HUES48 (cell line): ENCODE results near the gene KCNRG.

Experiments
- H3K27ac ChIP-seq: one replicate; pipeline ENCODE4 v1.7.0; 2013; ENCODE audit warnings: low read depth, low read length, inconsistent platforms
- H3K27me3 ChIP-seq: 2 replicates; pipeline ENCODE4 v1.6.1; 2013; ENCODE audit warnings: mild to moderate bottlenecking, low read length; ENCODE audit not compliant: control insufficient read depth, insufficient read depth
- H3K36me3 ChIP-seq: 2 replicates; pipeline ENCODE4 v1.6.1; 2013; ENCODE audit warnings: low read length; ENCODE audit not compliant: control insufficient read depth, insufficient read depth
- H3K4me1 ChIP-seq: 2 replicates; pipeline ENCODE4 v1.6.1; 2013; ENCODE audit warnings: mild to moderate bottlenecking, low read length; ENCODE audit not compliant: control insufficient read depth, insufficient read depth
- H3K4me3 ChIP-seq: 2 replicates; pipeline ENCODE4 v1.5.1; 2013; ENCODE audit warnings: mild to moderate bottlenecking, low read depth, low read length
- H3K9ac ChIP-seq: 2 replicates; pipeline ENCODE4 v1.6.1; 2013; ENCODE audit warnings: mild to moderate bottlenecking, low read depth, low read length, moderate library complexity
- H3K9me3 ChIP-seq: 2 replicates; pipeline ENCODE4 v1.6.1; 2013; ENCODE audit warnings: low read length; ENCODE audit not compliant: control insufficient read depth, insufficient read depth

Gene KCNRG

GRCh38 chr13:50012396-50013169 lies 2.7 kb upstream of the KCNRG start:
- Histone ChIP-seq H3K36me3 (peaks cover 39% of the 10 kb centered on the region), H3K27ac (no peak overlapping the region), H3K9ac (no peak overlapping the region), H3K9me3 (no peaks in the 10 kb centered on the region), H3K4me1 (peaks cover 26% of the 10 kb centered on the region), H3K4me3 (no peak overlapping the region), H3K27me3 (no peaks in the 10 kb centered on the region)

GRCh38 chr13:50014386-50014785 lies 858 bp upstream of the KCNRG start:
- no peak overlapping the region for H3K4me3 ChIP-seq
- peak overlapping the region; percentile 50 for H3K27ac ChIP-seq
- H3K9ac ChIP-seq, result no peak overlapping the region
- peaks cover 33% of the 10 kb centered on the region for H3K36me3 ChIP-seq
- H3K9me3 ChIP-seq, result no peaks in the 10 kb centered on the region
- H3K27me3 ChIP-seq, result no peaks in the 10 kb centered on the region
- H3K4me1 ChIP-seq, result peaks cover 26% of the 10 kb centered on the region

DNA sequence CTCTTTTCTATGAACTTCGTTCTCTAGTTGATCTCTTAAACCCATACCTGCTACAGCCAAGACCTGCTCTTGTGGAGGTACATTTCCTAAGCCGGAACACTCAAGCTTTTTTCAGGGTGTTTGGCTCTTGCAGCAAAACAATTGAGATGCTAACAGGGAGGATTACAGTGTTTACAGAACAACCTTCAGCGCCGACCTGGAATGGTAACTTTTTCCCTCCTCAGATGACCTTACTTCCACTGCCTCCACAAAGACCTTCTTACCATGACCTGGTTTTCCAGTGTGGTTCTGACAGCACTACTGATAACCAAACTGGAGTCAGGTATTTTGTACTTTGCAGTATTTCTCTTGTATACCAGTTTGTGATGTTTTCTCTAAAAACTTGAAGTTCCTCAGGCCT lies 506 bp downstream of the KCNRG start:
- no peaks in the 10 kb centered on the region for H3K27me3 ChIP-seq
- 0 out of 2 replicates have a peak overlapping the region, but pooled peaks have one; percentile 27 for H3K4me3 ChIP-seq
- H3K36me3 ChIP-seq, result peaks cover 32% of the 10 kb centered on the region
- no peaks in the 10 kb centered on the region for H3K9me3 ChIP-seq
- H3K9ac ChIP-seq, result no peak overlapping the region
- H3K4me1 ChIP-seq, result peaks cover 26% of the 10 kb centered on the region
- peak overlapping the region; percentile 86 for H3K27ac ChIP-seq

DNA sequence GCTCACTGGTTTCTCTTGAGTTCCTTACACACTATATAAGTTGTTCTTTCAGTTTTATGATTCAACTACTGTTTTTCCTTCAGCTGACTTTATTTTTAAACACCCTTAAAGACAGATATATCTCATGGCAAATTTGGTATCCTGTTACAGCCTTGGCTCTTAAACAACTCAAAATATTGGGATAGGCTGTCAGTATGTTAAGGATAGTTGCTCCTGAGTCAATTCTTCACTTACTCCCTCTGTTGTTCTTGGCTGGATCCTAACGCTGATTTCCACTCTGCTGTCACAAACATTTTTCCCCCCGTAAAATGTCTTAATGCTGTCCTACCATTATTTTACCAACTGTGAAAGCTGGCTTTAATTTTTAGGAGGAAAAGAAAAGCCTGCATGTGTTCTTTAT lies 1.2 kb downstream of the KCNRG start:
- Histone ChIP-seq H3K27me3 (no peaks in the 10 kb centered on the region), H3K27ac (peak overlapping the region; percentile 86), H3K9ac (no peak overlapping the region), H3K9me3 (no peaks in the 10 kb centered on the region), H3K36me3 (peaks cover 25% of the 10 kb centered on the region), H3K4me3 (no peak overlapping the region), H3K4me1 (peaks cover 26% of the 10 kb centered on the region)

DNA sequence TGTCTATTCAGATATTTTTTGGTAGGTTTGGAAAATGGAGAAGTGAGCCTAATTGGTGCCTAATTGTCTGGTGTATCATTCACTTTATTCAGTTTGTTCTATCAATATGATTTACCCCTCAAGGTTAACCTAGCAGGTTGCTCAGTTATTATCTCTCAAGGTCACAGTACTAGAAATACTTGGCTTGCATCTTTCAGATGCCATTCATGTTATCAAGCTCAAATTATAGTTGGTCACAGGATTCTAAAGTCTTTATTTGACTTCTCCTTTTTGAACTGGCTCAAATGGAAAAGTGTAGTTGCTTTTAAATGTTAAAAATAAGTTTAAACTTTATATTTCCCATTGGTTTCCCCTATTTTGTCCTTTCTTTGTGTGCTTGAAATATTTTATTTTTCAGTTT lies 2.6 kb downstream of the KCNRG start:
- Histone ChIP-seq H3K9ac (no peak overlapping the region), H3K27ac (no peak overlapping the region), H3K4me3 (no peak overlapping the region), H3K9me3 (no peaks in the 10 kb centered on the region), H3K36me3 (peaks cover 11% of the 10 kb centered on the region), H3K4me1 (peaks cover 26% of the 10 kb centered on the region), H3K27me3 (no peaks in the 10 kb centered on the region)

- Histone ChIP-seq H3K9me3 (no peaks in the 10 kb centered on the region), H3K9ac (no peak overlapping the region), H3K4me3 (no peak overlapping the region), H3K4me1 (no peaks in the 10 kb centered on the region), H3K27me3 (no peaks in the 10 kb centered on the region), H3K36me3 (peaks cover 2% of the 10 kb centered on the region; the same call in 1 of the 2 replicates), H3K27ac (no peak overlapping the region)
Observed at GRCh38 chr13:50025436-50025835, 10.2 kb downstream of the KCNRG start.

- H3K9ac ChIP-seq, result no peak overlapping the region
- no peak overlapping the region for H3K27ac ChIP-seq
- no peaks in the 10 kb centered on the region for H3K27me3 ChIP-seq
- H3K9me3 ChIP-seq, result no peaks in the 10 kb centered on the region
- H3K4me3 ChIP-seq, result no peak overlapping the region
- no peaks in the 10 kb centered on the region for H3K4me1 ChIP-seq
- H3K36me3 ChIP-seq, result no peaks in the 10 kb centered on the region
Observed at GRCh38 chr13:50026788-50027473, 11.7 kb downstream of the KCNRG start.

DNA sequence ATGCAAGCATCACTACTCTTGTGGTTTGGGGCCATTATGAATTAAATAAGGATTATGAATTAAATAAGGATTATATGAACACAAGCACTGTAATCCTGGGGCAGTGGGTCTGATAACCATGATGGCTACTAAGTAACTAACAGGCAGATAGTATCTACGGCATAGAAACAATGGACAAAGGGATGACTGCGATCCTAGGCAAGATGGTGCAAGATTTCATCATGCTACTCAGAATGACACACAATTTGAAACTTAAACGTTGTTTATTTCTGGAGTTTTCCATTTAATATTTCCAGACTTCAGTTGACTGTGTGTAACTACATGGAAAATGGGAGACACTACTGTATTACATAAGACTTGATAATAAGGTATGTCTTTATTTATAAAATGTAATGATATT lies 15.1 kb downstream of the KCNRG start:
- H3K4me1 ChIP-seq, result no peaks in the 10 kb centered on the region
- H3K36me3 ChIP-seq, result no peaks in the 10 kb centered on the region
- H3K9ac ChIP-seq, result no peak overlapping the region
- H3K27ac ChIP-seq, result no peak overlapping the region
- H3K27me3 ChIP-seq, result no peaks in the 10 kb centered on the region
- H3K9me3 ChIP-seq, result no peaks in the 10 kb centered on the region
- H3K4me3 ChIP-seq, result no peak overlapping the region

GRCh38 chr13:50033725-50034124 lies 18.5 kb downstream of the KCNRG start:
- Histone ChIP-seq H3K4me3 (no peak overlapping the region), H3K9me3 (no peaks in the 10 kb centered on the region), H3K4me1 (no peaks in the 10 kb centered on the region), H3K36me3 (no peaks in the 10 kb centered on the region), H3K27ac (no peak overlapping the region), H3K9ac (no peak overlapping the region), H3K27me3 (no peaks in the 10 kb centered on the region)

DNA sequence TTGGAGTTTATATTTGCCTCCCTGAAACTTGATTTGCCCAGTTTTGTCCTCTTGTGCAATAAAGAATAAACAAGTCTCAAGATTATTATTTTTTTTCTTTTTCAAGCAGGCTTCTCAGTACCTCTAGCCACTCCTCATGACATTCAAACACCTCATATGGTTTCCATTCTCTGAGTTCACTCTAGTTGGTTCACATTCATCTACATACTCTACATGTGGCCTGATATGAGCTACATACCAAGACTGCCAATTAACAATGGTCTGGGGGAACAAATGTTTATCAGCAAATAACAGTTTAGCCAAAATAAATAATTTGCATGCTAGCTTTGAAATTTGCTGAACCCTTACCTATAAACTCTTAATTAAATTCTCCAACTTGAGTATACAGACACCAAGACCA lies 22.5 kb downstream of the KCNRG start:
- H3K4me1 ChIP-seq, result no peaks in the 10 kb centered on the region
- H3K4me3 ChIP-seq, result no peak overlapping the region
- no peak overlapping the region for H3K27ac ChIP-seq
- no peak overlapping the region for H3K9ac ChIP-seq
- H3K36me3 ChIP-seq, result no peaks in the 10 kb centered on the region
- H3K9me3 ChIP-seq, result no peaks in the 10 kb centered on the region
- H3K27me3 ChIP-seq, result no peaks in the 10 kb centered on the region

DNA sequence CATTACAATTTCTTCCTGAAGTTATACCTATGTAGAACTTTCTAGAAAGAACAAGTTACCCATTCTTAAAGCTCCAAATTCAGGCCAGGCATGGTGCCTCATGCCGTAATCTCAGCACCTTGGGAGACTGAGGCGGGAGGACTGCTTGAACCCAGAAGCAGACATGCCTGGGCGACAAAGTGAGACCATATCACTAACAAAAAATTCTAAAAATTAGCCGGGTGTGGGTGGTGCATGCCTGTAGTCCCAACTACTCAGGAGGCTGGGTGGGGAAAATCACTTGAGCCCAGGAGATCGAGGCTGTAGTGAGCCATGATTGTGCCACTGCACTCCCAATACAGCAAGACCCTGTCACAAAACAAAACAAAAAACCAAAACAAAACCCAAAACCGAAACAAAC lies 23.0 kb downstream of the KCNRG start:
- Histone ChIP-seq H3K9ac (no peak overlapping the region), H3K27ac (no peak overlapping the region), H3K9me3 (no peaks in the 10 kb centered on the region), H3K27me3 (no peaks in the 10 kb centered on the region), H3K4me3 (no peak overlapping the region), H3K36me3 (no peaks in the 10 kb centered on the region), H3K4me1 (no peaks in the 10 kb centered on the region)
